Osteoblast (primary cell): ENCODE results near the gene CCM2. TPM values are rescaled to one million over a fixed set of nuclear protein-coding genes. Genes with fewer than 3 reads are reported as not detected.
A peak's percentile ranks its signal among the peaks of the same experiment; 100 is the strongest.
"Not testable (repeated sequence)": the region's sequence is repeated elsewhere in the genome, so short reads cannot be mapped to it uniquely, and the experiment has no call there.

ENCODE experiments used
- DNase-seq: peaks from one replicate; pipeline ENCODE4 v3.0.0; 2011; ENCODE audit warnings: low spot score, mixed read lengths; ENCODE audit not compliant: insufficient read length; ENCODE audit errors: missing footprints
- H2AFZ ChIP-seq: 2 replicates; pipeline ENCODE4 v1.6.0; 2011; ENCODE audit warnings: mild to moderate bottlenecking, low read length
- H3K27ac ChIP-seq: 2 replicates; pipeline ENCODE4 v1.5.1; 2011; ENCODE audit warnings: mild to moderate bottlenecking, low read depth, low read length, moderate library complexity
- H3K27me3 ChIP-seq: 2 replicates; pipeline ENCODE4 v1.6.0; 2012; ENCODE audit warnings: mild to moderate bottlenecking, control low read depth, inconsistent platforms, low read length, moderate library complexity; ENCODE audit not compliant: insufficient read depth
- H3K36me3 ChIP-seq: 2 replicates; pipeline ENCODE4 v1.5.1; 2011; ENCODE audit warnings: mild to moderate bottlenecking, low read length, control low read depth, moderate library complexity; ENCODE audit not compliant: insufficient read depth
- H3K4me1 ChIP-seq: 2 replicates; pipeline ENCODE4 v1.5.1; 2011; ENCODE audit warnings: mild to moderate bottlenecking, low read length, control low read depth, moderate library complexity; ENCODE audit not compliant: insufficient read depth
- H3K4me2 ChIP-seq: 2 replicates; pipeline ENCODE4 v1.6.0; 2011; ENCODE audit warnings: mild to moderate bottlenecking, low read length; ENCODE audit not compliant: insufficient read depth
- H3K4me3 ChIP-seq: fragments of 200-600 bp; sonication (generic); 3 replicates; pipeline ENCODE4 v1.5.1; 2012; ENCODE audit warnings: mild to moderate bottlenecking, low read length, inconsistent platforms; ENCODE audit not compliant: insufficient read depth
- H3K79me2 ChIP-seq: 2 replicates; pipeline ENCODE4 v1.6.0; 2012; ENCODE audit warnings: mild to moderate bottlenecking, low read length, control low read depth, inconsistent platforms; ENCODE audit not compliant: insufficient read depth
- H3K9me3 ChIP-seq: 2 replicates; pipeline ENCODE4 v1.5.1; 2011; ENCODE audit warnings: low read depth, low read length, control low read depth
- H4K20me1 ChIP-seq: 2 replicates; pipeline ENCODE4 v1.6.0; 2012; ENCODE audit warnings: mild to moderate bottlenecking, low read length, control low read depth; ENCODE audit not compliant: insufficient read depth
- CTCF ChIP-seq: IDR thresholded peaks from 2 replicates; pipeline ENCODE4 v1.5.1; 2011; ENCODE audit warnings: mild to moderate bottlenecking, low read depth, low read length, moderate library complexity; ENCODE audit errors: extremely low read depth
- total RNA-seq: library from RNA; depleted of rRNA; stranded (reverse); fragments of >200 nt; gene quantifications from 2 replicates; pipeline ENCODE4 v1.2.3, GENCODE V29; 2012

The CCM2 gene
- total RNA-seq, 1 donor: 42.3 TPM

- no peak for DNase-seq
- no peak overlapping the region for H3K27ac ChIP-seq
- no peak overlapping the region for H3K4me3 ChIP-seq
- H3K36me3 ChIP-seq: peaks cover 8% of the 10 kb centered on the region
- H3K4me2 ChIP-seq: no peak overlapping the region
- H3K79me2 ChIP-seq: peaks cover 68% of the 10 kb centered on the region
- no peak overlapping the region for H2AFZ ChIP-seq
- peaks cover 2% of the 10 kb centered on the region for H3K4me1 ChIP-seq
- peaks cover 28% of the 10 kb centered on the region for H4K20me1 ChIP-seq
- H3K9me3 ChIP-seq: no peaks in the 10 kb centered on the region
- no peaks in the 10 kb centered on the region for H3K27me3 ChIP-seq
- TF ChIP-seq CTCF: no peak
Observed at GRCh38 chr7:45017253-45017652, 17.3 kb downstream of the CCM2 start.

- Histone ChIP-seq H3K79me2 (peaks cover 68% of the 10 kb centered on the region), H3K4me1 (peaks cover 2% of the 10 kb centered on the region)
Observed at GRCh38 chr7:45020915-45021314, 20.9 kb downstream of the CCM2 start.

GRCh38 chr7:45021604-45022296 lies 21.7 kb downstream of the CCM2 start:
- H3K27me3 ChIP-seq: no peaks in the 10 kb centered on the region
- no peaks in the 10 kb centered on the region for H3K9me3 ChIP-seq
- TF ChIP-seq CTCF: no peak
- peaks cover 2% of the 10 kb centered on the region for H3K4me1 ChIP-seq
- no peak overlapping the region for H3K4me3 ChIP-seq
- H3K4me2 ChIP-seq: no peak overlapping the region
- H4K20me1 ChIP-seq: peaks cover 22% of the 10 kb centered on the region
- H2AFZ ChIP-seq: no peak overlapping the region
- peak overlapping the region; percentile 37 for H3K27ac ChIP-seq
- H3K79me2 ChIP-seq: peaks cover 71% of the 10 kb centered on the region
- peak; percentile 55 for DNase-seq
- H3K36me3 ChIP-seq: peaks cover 8% of the 10 kb centered on the region

More at GRCh38 chr7:45020915-45021314, 20.9 kb downstream of the CCM2 start:
- H2AFZ ChIP-seq: no peak overlapping the region
- H3K9me3 ChIP-seq: no peaks in the 10 kb centered on the region
- TF ChIP-seq CTCF: no peak
- H4K20me1 ChIP-seq: peaks cover 22% of the 10 kb centered on the region
- DNase-seq: no peak
- H3K36me3 ChIP-seq: peaks cover 8% of the 10 kb centered on the region
- no peak overlapping the region for H3K4me2 ChIP-seq
- no peak overlapping the region for H3K4me3 ChIP-seq
- H3K27ac ChIP-seq: no peak overlapping the region
- no peaks in the 10 kb centered on the region for H3K27me3 ChIP-seq

GRCh38 chr7:45024126-45024744 lies 24.2 kb downstream of the CCM2 start:
- peaks cover 78% of the 10 kb centered on the region for H3K79me2 ChIP-seq
- H2AFZ ChIP-seq: no peak overlapping the region
- peaks cover 6% of the 10 kb centered on the region for H3K36me3 ChIP-seq
- no peak for DNase-seq
- peaks cover 10% of the 10 kb centered on the region for H3K4me1 ChIP-seq
- peaks cover 26% of the 10 kb centered on the region for H4K20me1 ChIP-seq
- no peaks in the 10 kb centered on the region for H3K27me3 ChIP-seq
- no peaks in the 10 kb centered on the region for H3K9me3 ChIP-seq
- no peak overlapping the region for H3K4me3 ChIP-seq
- H3K4me2 ChIP-seq: no peak overlapping the region
- no peak overlapping the region for H3K27ac ChIP-seq
- TF ChIP-seq CTCF: no peak

- not testable (repeated sequence) for H3K4me3 ChIP-seq, H3K36me3 ChIP-seq, H3K9me3 ChIP-seq, H3K4me2 ChIP-seq, H3K27me3 ChIP-seq, H3K27ac ChIP-seq, H2AFZ ChIP-seq, DNase-seq
- H4K20me1 ChIP-seq: peaks cover 29% of the 10 kb centered on the region
- H3K4me1 ChIP-seq: peaks cover 10% of the 10 kb centered on the region
- H3K79me2 ChIP-seq: peaks cover 77% of the 10 kb centered on the region
Observed at GRCh38 chr7:45025473-45025872, 25.5 kb downstream of the CCM2 start.
